ENCODE measurements around the gene SNN. TPM values are rescaled to one million over a fixed set of nuclear protein-coding genes. Genes with fewer than 3 reads are reported as not detected.
A peak's percentile ranks its signal among the peaks of the same experiment; 100 is the strongest.

The SNN gene
- total RNA-seq, 1 donor from 2014 or later = 14.6 TPM

- no peaks in the 10 kb centered on the region for H3K27me3 ChIP-seq (ENCODE audit: control insufficient read depth in 3 of 3, insufficient read depth in 3 of 3, low read length in 3 of 3)
- H3K9me3 ChIP-seq (ENCODE audit: control insufficient read depth in 3 of 3, low read length in 3 of 3) = no peaks in the 10 kb centered on the region
- no peak overlapping the region for H3K4me3 ChIP-seq (ENCODE audit: low read length in 3 of 3)
- H3K27ac ChIP-seq (ENCODE audit: low read depth, low read length) = no peak overlapping the region
- H3K36me3 ChIP-seq (ENCODE audit: control insufficient read depth in 3 of 3, insufficient read depth in 3 of 3, low read length in 3 of 3) = no peaks in the 10 kb centered on the region
- peaks cover 0 to 5% (median 2%) of the 10 kb centered on the region in 3 donors for H3K4me1 ChIP-seq (ENCODE audit: control insufficient read depth in 3 of 3, insufficient read depth in 3 of 3, low read length in 3 of 3)
- no peak overlapping the region for H3K9ac ChIP-seq (ENCODE audit: low read depth in 1 of 3, low read length in 3 of 3)
Measured at GRCh38 chr16:11626657-11627291, 41.5 kb upstream of the SNN start.

GRCh38 chr16:11627292-11627663 lies 41.0 kb upstream of the SNN start:
- no peaks in the 10 kb centered on the region for H3K9me3 ChIP-seq (ENCODE audit: control insufficient read depth in 3 of 3, low read length in 3 of 3)
- H3K27ac ChIP-seq (ENCODE audit: low read depth, low read length) = no peak overlapping the region
- H3K36me3 ChIP-seq (ENCODE audit: control insufficient read depth in 3 of 3, insufficient read depth in 3 of 3, low read length in 3 of 3) = no peaks in the 10 kb centered on the region
- H3K9ac ChIP-seq (ENCODE audit: low read depth in 1 of 3, low read length in 3 of 3) = no peak overlapping the region
- H3K27me3 ChIP-seq (ENCODE audit: control insufficient read depth in 3 of 3, insufficient read depth in 3 of 3, low read length in 3 of 3) = no peaks in the 10 kb centered on the region
- peaks cover 0 to 6% (median 0%) of the 10 kb centered on the region in 3 donors for H3K4me1 ChIP-seq (ENCODE audit: control insufficient read depth in 3 of 3, insufficient read depth in 3 of 3, low read length in 3 of 3)
- no peak overlapping the region for H3K4me3 ChIP-seq (ENCODE audit: low read length in 3 of 3)

GRCh38 chr16:11627822-11628457 lies 40.3 kb upstream of the SNN start:
- Histone ChIP-seq H3K36me3 (ENCODE audit: control insufficient read depth in 3 of 3, insufficient read depth in 3 of 3, low read length in 3 of 3) (no peaks in the 10 kb centered on the region), H3K9me3 (ENCODE audit: control insufficient read depth in 3 of 3, low read length in 3 of 3) (no peaks in the 10 kb centered on the region), H3K27ac (ENCODE audit: low read depth, low read length) (no peak overlapping the region), H3K27me3 (ENCODE audit: control insufficient read depth in 3 of 3, insufficient read depth in 3 of 3, low read length in 3 of 3) (no peaks in the 10 kb centered on the region), H3K4me3 (ENCODE audit: low read length in 3 of 3) (no peak overlapping the region), H3K9ac (ENCODE audit: low read depth in 1 of 3, low read length in 3 of 3) (no peak overlapping the region), H3K4me1 (ENCODE audit: control insufficient read depth in 3 of 3, insufficient read depth in 3 of 3, low read length in 3 of 3) (peaks cover 0 to 7% (median 0%) of the 10 kb centered on the region in 3 donors)

GRCh38 chr16:11629071-11630030 lies 38.9 kb upstream of the SNN start:
- H3K27me3 ChIP-seq (ENCODE audit: control insufficient read depth in 3 of 3, insufficient read depth in 3 of 3, low read length in 3 of 3) = no peaks in the 10 kb centered on the region
- H3K27ac ChIP-seq (ENCODE audit: low read depth, low read length) = no peak overlapping the region
- no peak overlapping the region for H3K9ac ChIP-seq (ENCODE audit: low read depth in 1 of 3, low read length in 3 of 3)
- H3K9me3 ChIP-seq (ENCODE audit: control insufficient read depth in 3 of 3, low read length in 3 of 3) = no peaks in the 10 kb centered on the region
- H3K36me3 ChIP-seq (ENCODE audit: control insufficient read depth in 3 of 3, insufficient read depth in 3 of 3, low read length in 3 of 3) = no peaks in the 10 kb centered on the region
- H3K4me1 ChIP-seq (ENCODE audit: control insufficient read depth in 3 of 3, insufficient read depth in 3 of 3, low read length in 3 of 3) = peaks cover 0 to 10% (median 3%) of the 10 kb centered on the region in 3 donors
- H3K4me3 ChIP-seq (ENCODE audit: low read length in 3 of 3) = no peak overlapping the region

- Histone ChIP-seq H3K27ac (ENCODE audit: low read depth, low read length) (no peak overlapping the region), H3K4me1 (ENCODE audit: control insufficient read depth in 3 of 3, insufficient read depth in 3 of 3, low read length in 3 of 3) (peaks cover 0 to 10% (median 3%) of the 10 kb centered on the region in 3 donors), H3K9me3 (ENCODE audit: control insufficient read depth in 3 of 3, low read length in 3 of 3) (no peaks in the 10 kb centered on the region), H3K4me3 (ENCODE audit: low read length in 3 of 3) (no peak overlapping the region), H3K36me3 (ENCODE audit: control insufficient read depth in 3 of 3, insufficient read depth in 3 of 3, low read length in 3 of 3) (no peaks in the 10 kb centered on the region), H3K27me3 (ENCODE audit: control insufficient read depth in 3 of 3, insufficient read depth in 3 of 3, low read length in 3 of 3) (no peaks in the 10 kb centered on the region), H3K9ac (ENCODE audit: low read depth in 1 of 3, low read length in 3 of 3) (no peak overlapping the region)
Measured at GRCh38 chr16:11630046-11630767, 38.0 kb upstream of the SNN start.

GRCh38 chr16:11630768-11631056 lies 37.5 kb upstream of the SNN start:
- Histone ChIP-seq H3K4me3 (ENCODE audit: low read length in 3 of 3) (no peak overlapping the region), H3K4me1 (ENCODE audit: control insufficient read depth in 3 of 3, insufficient read depth in 3 of 3, low read length in 3 of 3) (peaks cover 0 to 10% (median 3%) of the 10 kb centered on the region in 3 donors), H3K27ac (ENCODE audit: low read depth, low read length) (no peak overlapping the region), H3K9ac (ENCODE audit: low read depth in 1 of 3, low read length in 3 of 3) (no peak overlapping the region), H3K27me3 (ENCODE audit: control insufficient read depth in 3 of 3, insufficient read depth in 3 of 3, low read length in 3 of 3) (no peaks in the 10 kb centered on the region), H3K36me3 (ENCODE audit: control insufficient read depth in 3 of 3, insufficient read depth in 3 of 3, low read length in 3 of 3) (no peaks in the 10 kb centered on the region), H3K9me3 (ENCODE audit: control insufficient read depth in 3 of 3, low read length in 3 of 3) (no peaks in the 10 kb centered on the region)

- H3K36me3 ChIP-seq (ENCODE audit: control insufficient read depth in 3 of 3, insufficient read depth in 3 of 3, low read length in 3 of 3) = no peaks in the 10 kb centered on the region
- no peaks in the 10 kb centered on the region for H3K27me3 ChIP-seq (ENCODE audit: control insufficient read depth in 3 of 3, insufficient read depth in 3 of 3, low read length in 3 of 3)
- H3K27ac ChIP-seq (ENCODE audit: low read depth, low read length) = no peak overlapping the region
- H3K9me3 ChIP-seq (ENCODE audit: control insufficient read depth in 3 of 3, low read length in 3 of 3) = no peaks in the 10 kb centered on the region
- H3K4me1 ChIP-seq (ENCODE audit: control insufficient read depth in 3 of 3, insufficient read depth in 3 of 3, low read length in 3 of 3) = peaks cover 0 to 10% (median 3%) of the 10 kb centered on the region in 3 donors
- H3K9ac ChIP-seq (ENCODE audit: low read depth in 1 of 3, low read length in 3 of 3) = no peak overlapping the region
- no peak overlapping the region for H3K4me3 ChIP-seq (ENCODE audit: low read length in 3 of 3)
Measured at GRCh38 chr16:11631214-11631613, 37.0 kb upstream of the SNN start.

- H3K9me3 ChIP-seq (ENCODE audit: control insufficient read depth in 3 of 3, low read length in 3 of 3) = no peaks in the 10 kb centered on the region
- no peak overlapping the region for H3K9ac ChIP-seq (ENCODE audit: low read depth in 1 of 3, low read length in 3 of 3)
- no peaks in the 10 kb centered on the region for H3K27me3 ChIP-seq (ENCODE audit: control insufficient read depth in 3 of 3, insufficient read depth in 3 of 3, low read length in 3 of 3)
- H3K36me3 ChIP-seq (ENCODE audit: control insufficient read depth in 3 of 3, insufficient read depth in 3 of 3, low read length in 3 of 3) = no peaks in the 10 kb centered on the region
- H3K4me1 ChIP-seq (ENCODE audit: control insufficient read depth in 3 of 3, insufficient read depth in 3 of 3, low read length in 3 of 3) = peaks cover 0 to 10% (median 3%) of the 10 kb centered on the region in 3 donors
- H3K27ac ChIP-seq (ENCODE audit: low read depth, low read length) = peak overlapping the region; percentile 25
- H3K4me3 ChIP-seq (ENCODE audit: low read length in 3 of 3) = no peak overlapping the region
Measured at GRCh38 chr16:11632455-11632939, 35.8 kb upstream of the SNN start.

GRCh38 chr16:11633113-11633512 lies 35.1 kb upstream of the SNN start:
- Histone ChIP-seq H3K9me3 (ENCODE audit: control insufficient read depth in 3 of 3, low read length in 3 of 3) (no peaks in the 10 kb centered on the region), H3K36me3 (ENCODE audit: control insufficient read depth in 3 of 3, insufficient read depth in 3 of 3, low read length in 3 of 3) (no peaks in the 10 kb centered on the region), H3K27me3 (ENCODE audit: control insufficient read depth in 3 of 3, insufficient read depth in 3 of 3, low read length in 3 of 3) (no peaks in the 10 kb centered on the region), H3K9ac (ENCODE audit: low read depth in 1 of 3, low read length in 3 of 3) (no peak overlapping the region), H3K4me1 (ENCODE audit: control insufficient read depth in 3 of 3, insufficient read depth in 3 of 3, low read length in 3 of 3) (peaks cover 0 to 10% (median 3%) of the 10 kb centered on the region in 3 donors), H3K27ac (ENCODE audit: low read depth, low read length) (peak overlapping the region; percentile 25), H3K4me3 (ENCODE audit: low read length in 3 of 3) (no peak overlapping the region)

Measured in skeletal muscle tissue (tissue), 4 donors.